Measurements from ENCODE around the gene SOX18. TPM values are rescaled to one million over a fixed set of nuclear protein-coding genes. Genes with fewer than 3 reads are reported as not detected.

The SOX18 gene
- total RNA-seq, 4 donors from 2014 or later = 2.9 to 6.5 (median 5.6) TPM

GRCh38 chr20:64083804-64084684 is 34.6 kb upstream of the SOX18 start, which contains the start of gene LKAAEAR1:
Gene LKAAEAR1, minus strand, starts transcription at chr20:64084398. Its CDS starts 179 bp downstream, at chr20:64084219.
- in situ Hi-C loops (cut with MboI; ENCODE audit: low sequenced_read_pairs in 4 of 4) (no loop called here), intact Hi-C loops (cut with DNase I; ENCODE audit: low total_unique reads) (loop anchor here (1.0 kb wide), 2 partner anchors 22 to 36 kb away; no protein-coding TSS in a partner anchor)
- no peak for ATAC-seq
- no peak for DNase-seq
- H3K36me3 ChIP-seq = no peaks in the 10 kb centered on the region
- no peaks in the 10 kb centered on the region for H3K9me3 ChIP-seq
- H3K27me3 ChIP-seq = peaks cover 23 to 39% (median 31%) of the 10 kb centered on the region in 3 donors
- H3K4me1 ChIP-seq = peaks cover 6 to 7% of the 10 kb centered on the region in 2 donors
- no peak within 1 kb of the TSS for H3K27ac ChIP-seq
- H3K4me3 ChIP-seq = peak within 1 kb of the TSS; percentile 42 to 64 (median 54)
- TF ChIP-seq POLR2A (IDR thresholded peaks at IDR 0.05) (no peak), CTCF (IDR thresholded peaks at IDR 0.05 in 4 of 5, conservative IDR thresholded peaks at IDR 0.05 in 1 of 5) (no peak)

GRCh38 chr20:64083378-64083803 is 34.0 kb upstream of the SOX18 start:
- intact Hi-C loops (cut with DNase I; ENCODE audit: low total_unique reads) = loop anchor here (1.0 kb wide), 2 partner anchors 21 to 37 kb away; no protein-coding TSS in a partner anchor
- TF ChIP-seq POLR2A (IDR thresholded peaks at IDR 0.05) (no peak), CTCF (IDR thresholded peaks at IDR 0.05 in 4 of 5, conservative IDR thresholded peaks at IDR 0.05 in 1 of 5) (peak in 4 of 5 experiments; percentile 37 to 60 (median 59))

GRCh38 chr20:64082820-64083377 is 33.5 kb upstream of the SOX18 start:
- ATAC-seq (no peak), DNase-seq (no peak)
- peaks cover 13 to 18% of the 10 kb centered on the region in 2 donors for H3K4me1 ChIP-seq
- in situ Hi-C loops (cut with MboI; ENCODE audit: low sequenced_read_pairs in 4 of 4) (no loop called here), intact Hi-C loops (cut with DNase I; ENCODE audit: low total_unique reads) (loop anchor here (1.0 kb wide), 2 partner anchors 21 to 37 kb away; no protein-coding TSS in a partner anchor)
- no peaks in the 10 kb centered on the region for H3K9me3 ChIP-seq
- peak overlapping the region; percentile 24 to 64 (median 54) for H3K4me3 ChIP-seq
- H3K36me3 ChIP-seq = no peaks in the 10 kb centered on the region
- no peak overlapping the region for H3K27ac ChIP-seq
- peaks cover 23 to 38% (median 32%) of the 10 kb centered on the region in 3 donors for H3K27me3 ChIP-seq
- TF ChIP-seq CTCF (IDR thresholded peaks at IDR 0.05 in 4 of 5, conservative IDR thresholded peaks at IDR 0.05 in 1 of 5) (no peak), POLR2A (IDR thresholded peaks at IDR 0.05) (no peak)

More at GRCh38 chr20:64083378-64083803, 34.0 kb upstream of the SOX18 start:
- Histone ChIP-seq H3K9me3 (no peaks in the 10 kb centered on the region), H3K27ac (no peak overlapping the region), H3K36me3 (no peaks in the 10 kb centered on the region), H3K27me3 (peaks cover 23 to 39% (median 35%) of the 10 kb centered on the region in 3 donors), H3K4me1 (peaks cover 12 to 14% of the 10 kb centered on the region in 2 donors), H3K4me3 (peak overlapping the region; percentile 42 to 64 (median 54))
- in situ Hi-C loops (cut with MboI; ENCODE audit: low sequenced_read_pairs in 4 of 4) = no loop called here
- DNase-seq (no peak), ATAC-seq (peak; percentile 35 to 43)

GRCh38 chr20:64082126-64082731 is 32.8 kb upstream of the SOX18 start:
- Histone ChIP-seq H3K4me3 (no peak overlapping the region), H3K27me3 (peaks cover 23 to 35% (median 32%) of the 10 kb centered on the region in 3 donors), H3K27ac (no peak overlapping the region), H3K36me3 (no peaks in the 10 kb centered on the region), H3K9me3 (no peaks in the 10 kb centered on the region), H3K4me1 (peaks cover 13 to 18% of the 10 kb centered on the region in 2 donors)
- no peak for DNase-seq
- TF ChIP-seq POLR2A (IDR thresholded peaks at IDR 0.05) (no peak), CTCF (IDR thresholded peaks at IDR 0.05 in 4 of 5, conservative IDR thresholded peaks at IDR 0.05 in 1 of 5) (no peak)
- in situ Hi-C loops (cut with MboI; ENCODE audit: low sequenced_read_pairs in 4 of 4) = no loop called here
- no peak for ATAC-seq
- intact Hi-C loops (cut with DNase I; ENCODE audit: low total_unique reads) = no loop called here

Data from gastrocnemius medialis (tissue), 4 donors.